KOPT-K1 (cell line): ENCODE data around the gene RMDN3.

Source experiments
- H3K27ac ChIP-seq: fragments of 200-600 bp; sonication (generic); 2 replicates; pipeline ENCODE4 v1.5.1; 2016; ENCODE audit warnings: antibody characterized with exemption, mild to moderate bottlenecking, low read depth, low read length; ENCODE audit not compliant: poor library complexity, severe bottlenecking
- H3K36me3 ChIP-seq: fragments of 200-600 bp; sonication (generic); 2 replicates; pipeline ENCODE4 v1.5.1; 2017; ENCODE audit warnings: antibody characterized with exemption, mild to moderate bottlenecking, low read length, moderate library complexity; ENCODE audit not compliant: insufficient read depth
- H3K9me3 ChIP-seq: fragments of 200-600 bp; sonication (generic); 2 replicates; pipeline ENCODE4 v1.5.1; 2017; ENCODE audit warnings: antibody characterized with exemption, low read length, mild to moderate bottlenecking; ENCODE audit not compliant: insufficient read depth, poor library complexity, severe bottlenecking

RMDN3 gene

DNA sequence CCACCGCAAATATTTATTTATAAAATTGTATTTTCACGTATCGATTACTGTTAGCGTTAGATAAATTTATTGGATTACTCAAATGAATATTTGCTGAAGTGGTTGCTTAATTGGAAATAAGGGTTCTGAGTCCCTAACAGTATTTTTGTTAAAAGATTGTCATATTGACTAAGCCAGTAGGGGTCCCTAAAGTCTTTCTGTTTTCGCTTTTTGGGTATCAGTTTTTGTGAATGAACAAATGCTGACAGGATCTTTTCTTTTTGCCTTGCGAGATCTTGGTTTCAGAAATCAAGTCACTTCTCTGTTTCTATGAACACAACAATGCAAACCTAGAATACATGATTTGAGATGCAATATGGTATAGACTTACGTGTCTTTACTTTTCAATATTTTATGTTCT, 53.0 kb downstream of the RMDN3 start:
- Histone ChIP-seq H3K36me3 (peaks cover 99% of the 10 kb centered on the region), H3K9me3 (no peaks in the 10 kb centered on the region), H3K27ac (no peak overlapping the region)

DNA sequence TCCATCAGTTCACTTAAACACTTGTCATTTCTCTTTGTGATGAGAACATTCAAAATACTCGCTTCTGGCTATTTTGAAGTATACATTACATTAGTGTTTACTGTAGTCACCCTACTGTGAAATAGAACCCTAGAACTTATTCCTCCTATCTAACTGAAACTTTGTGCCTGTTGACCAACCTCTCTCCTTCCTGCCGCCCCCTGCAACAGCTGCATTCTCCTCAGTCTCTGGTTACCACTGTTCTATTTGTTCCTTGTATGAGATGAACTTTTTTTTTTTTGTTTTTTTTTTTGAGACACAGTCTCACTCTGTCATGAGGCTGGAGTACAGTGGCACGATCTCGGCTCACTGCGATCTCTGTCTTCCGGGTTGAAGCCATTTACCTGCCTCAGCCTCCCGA, 57.1 kb downstream of the RMDN3 start:
- H3K27ac ChIP-seq, result no peak overlapping the region

DNA sequence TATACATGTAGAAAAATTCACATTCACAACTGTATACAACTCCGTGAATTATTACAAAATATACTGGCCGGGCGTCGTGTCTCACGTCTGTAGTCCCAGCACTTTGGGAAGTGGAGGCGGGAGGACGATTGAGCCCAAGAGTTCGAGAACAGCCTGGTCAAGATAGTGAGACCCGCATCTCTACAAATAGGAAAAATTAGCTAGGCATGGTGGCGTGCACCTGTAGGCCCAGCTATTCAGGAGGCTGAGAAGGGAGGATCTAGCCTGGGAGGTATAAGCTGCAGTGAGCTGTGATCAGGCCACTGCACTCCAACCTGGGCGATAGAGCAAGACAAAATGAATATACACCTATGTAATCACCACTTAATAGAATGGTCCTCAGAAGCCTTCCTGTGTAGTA, 58.8 kb downstream of the RMDN3 start:
- H3K9me3 ChIP-seq, result no peaks in the 10 kb centered on the region
- H3K27ac ChIP-seq, result peak overlapping the region; percentile 92
- H3K36me3 ChIP-seq, result peaks cover 42% of the 10 kb centered on the region

More for the DNA sequence above, 57.1 kb downstream of the RMDN3 start:
- Histone ChIP-seq H3K9me3 (no peaks in the 10 kb centered on the region), H3K36me3 (peaks cover 59% of the 10 kb centered on the region)

DNA sequence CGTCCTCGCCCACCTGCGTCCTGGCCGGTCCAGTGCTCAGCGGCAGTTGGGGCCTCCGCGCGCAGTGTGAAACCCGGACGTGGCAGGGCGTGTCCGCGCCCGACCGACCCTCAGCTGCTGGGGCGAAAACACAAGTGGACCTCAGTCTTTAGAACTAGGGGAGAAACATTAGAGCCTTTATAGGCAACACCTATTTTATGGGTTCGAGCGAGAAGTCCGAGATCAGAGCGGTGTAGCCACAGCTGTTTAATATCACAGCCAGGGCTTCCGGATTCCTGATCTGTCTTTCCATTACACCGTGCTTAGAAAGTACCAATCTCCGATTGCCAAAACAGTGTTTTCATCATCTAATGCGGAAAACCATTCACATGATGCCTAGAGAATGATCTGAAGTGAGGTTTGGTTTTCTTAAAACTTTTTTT, 59.6 kb downstream of the RMDN3 start:
- H3K27ac ChIP-seq, result peak overlapping the region; percentile 92
- peaks cover 35% of the 10 kb centered on the region for H3K36me3 ChIP-seq
- H3K9me3 ChIP-seq, result no peaks in the 10 kb centered on the region

DNA sequence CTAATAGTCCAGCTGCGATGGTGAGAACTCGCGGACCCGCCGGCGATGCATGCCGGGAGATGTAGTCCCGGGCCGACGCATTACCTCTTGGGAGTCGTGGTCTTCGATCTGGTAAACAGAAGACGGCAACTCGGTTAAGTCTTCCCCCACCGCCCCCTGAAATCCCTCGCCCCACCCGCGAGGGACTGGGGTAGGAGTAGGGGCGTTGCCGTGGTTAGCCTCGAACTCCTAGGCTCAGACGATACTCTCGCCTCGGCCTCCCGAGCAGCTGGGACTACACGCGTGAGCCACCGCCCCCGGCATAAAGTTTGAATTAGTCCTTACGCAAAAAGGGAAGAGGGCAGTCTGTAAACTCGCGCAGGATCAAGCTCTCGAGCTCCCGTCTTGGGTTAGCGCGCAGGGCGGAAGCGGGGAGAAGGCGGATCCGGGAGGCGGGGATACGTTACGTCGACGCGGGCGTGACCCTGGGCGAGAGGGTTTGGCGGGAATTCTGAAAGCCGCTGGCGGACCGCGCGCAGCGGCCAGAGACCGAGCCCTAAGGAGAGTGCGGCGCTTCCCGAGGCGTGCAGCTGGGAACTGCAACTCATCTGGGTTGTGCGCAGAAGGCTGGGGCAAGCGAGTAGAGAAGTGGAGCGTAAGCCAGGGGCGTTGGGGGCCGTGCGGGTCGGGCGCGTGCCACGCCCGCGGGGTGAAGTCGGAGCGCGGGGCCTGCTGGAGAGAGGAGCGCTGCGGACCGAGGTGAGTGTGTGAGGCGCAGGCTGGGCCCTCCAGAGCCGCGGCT, 60.2 kb downstream of the RMDN3 start, which contains the start of gene RAD51:
Gene RAD51, plus strand, starts transcription at position 487 of the 781 bp plus-strand sequence. CDS start 3,585 bp downstream, outside the sequence.
- Histone ChIP-seq H3K27ac (peak within 1 kb of the TSS; percentile 92), H3K36me3 (peaks cover 28% of the 10 kb centered on the region), H3K9me3 (no peaks in the 10 kb centered on the region)

DNA sequence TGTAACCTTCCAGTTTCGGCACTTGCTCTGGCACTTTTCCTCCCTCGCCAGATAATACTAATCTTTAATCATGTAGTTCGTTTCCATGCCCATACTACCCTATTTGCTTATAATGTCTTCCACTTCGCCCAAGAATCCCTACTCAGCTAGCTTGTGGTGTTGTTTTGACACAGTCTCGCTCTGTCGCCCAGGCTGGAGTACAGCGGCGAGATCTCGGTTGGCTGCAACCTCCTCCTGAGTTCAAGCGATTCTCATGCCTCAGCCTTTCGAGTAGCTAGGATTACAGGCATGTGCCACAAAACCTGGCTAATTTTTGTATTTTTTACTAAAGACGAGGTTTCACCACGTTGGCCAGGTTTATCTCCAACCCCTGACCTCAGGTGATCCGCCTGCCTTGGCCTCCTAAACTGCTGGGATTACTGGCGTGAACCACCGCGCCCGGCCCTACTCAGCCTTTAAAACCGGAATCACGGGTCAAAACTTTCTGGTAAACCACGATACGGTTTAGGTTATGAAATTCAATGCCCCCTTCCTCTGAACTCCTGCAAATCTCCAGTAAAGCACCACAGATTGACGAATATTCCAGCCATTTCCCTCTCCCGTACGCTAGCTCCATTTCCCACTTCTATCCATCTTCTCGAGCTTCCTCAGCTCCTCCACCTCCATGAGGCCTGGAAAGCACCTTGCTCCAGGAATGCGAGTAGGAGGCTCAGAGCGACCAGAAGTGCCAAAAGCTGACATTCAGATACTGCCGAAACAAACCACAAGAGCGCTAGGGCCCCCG, 61.0 kb downstream of the RMDN3 start:
- Histone ChIP-seq H3K27ac (peak overlapping the region; percentile 92), H3K9me3 (no peaks in the 10 kb centered on the region)

DNA sequence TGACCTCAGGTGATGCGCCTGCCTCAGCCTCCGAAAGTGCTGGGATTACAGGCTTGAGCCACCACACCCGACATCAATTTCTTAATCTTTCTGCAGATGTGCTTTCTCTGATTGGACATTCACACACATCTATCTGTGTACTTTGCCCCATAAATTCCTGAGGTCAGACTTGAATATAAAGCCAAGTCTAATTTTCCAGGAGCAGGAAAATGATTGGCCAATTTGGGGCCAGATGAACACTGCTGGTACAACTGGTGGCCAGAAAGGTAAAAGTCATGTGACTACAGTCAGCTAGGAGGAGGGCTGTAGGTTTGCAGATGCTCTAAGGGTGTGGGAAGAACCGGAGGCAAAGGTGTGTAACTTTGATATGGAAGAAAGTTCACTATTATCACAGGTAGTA, 63.3 kb downstream of the RMDN3 start:
- Histone ChIP-seq H3K36me3 (no peaks in the 10 kb centered on the region; the same call in 1 of the 2 replicates), H3K9me3 (no peaks in the 10 kb centered on the region), H3K27ac (no peak overlapping the region)

More for the DNA sequence above, 61.0 kb downstream of the RMDN3 start:
- H3K36me3 ChIP-seq, result peaks cover 21% of the 10 kb centered on the region

DNA sequence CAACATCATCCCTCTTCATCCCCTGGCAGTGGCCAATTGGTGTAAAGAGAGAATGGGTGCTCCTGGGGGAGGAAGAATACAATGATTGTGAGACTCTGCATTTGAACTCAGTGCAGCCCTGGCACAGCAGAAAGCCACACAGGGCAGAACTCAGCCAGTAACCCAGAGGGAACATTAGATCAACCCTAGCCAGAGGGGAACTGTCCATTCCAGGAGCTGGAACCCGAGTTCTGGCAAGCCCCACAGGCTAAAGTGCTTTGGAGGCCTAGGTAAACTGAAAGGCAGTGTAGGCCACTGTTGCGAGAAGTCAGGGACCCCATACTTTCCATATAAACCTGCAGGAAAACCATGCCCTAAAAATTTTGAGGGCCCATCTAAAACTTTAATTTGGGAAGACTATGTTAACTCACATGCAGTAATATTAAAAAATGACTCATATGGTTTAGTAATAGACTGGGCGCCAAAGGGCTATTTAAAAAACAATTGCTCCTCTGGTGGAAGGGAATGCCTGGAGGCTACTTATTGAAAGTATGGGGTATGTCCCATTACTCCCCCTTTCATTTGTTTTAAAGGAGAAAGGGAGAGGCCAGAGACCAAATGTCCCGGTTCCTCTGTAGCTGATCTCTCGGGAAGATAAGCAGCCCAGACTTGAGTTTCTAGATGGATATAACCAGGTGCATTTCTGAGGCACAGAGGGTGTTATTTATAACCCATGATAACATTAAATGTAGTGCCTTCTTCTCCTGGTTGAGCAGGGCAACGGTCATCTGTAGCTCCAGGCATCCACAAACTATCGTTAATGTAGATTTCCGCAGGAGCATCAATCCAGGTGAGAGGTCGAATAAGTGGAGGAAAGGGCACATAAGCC, 65.9 kb downstream of the RMDN3 start:
- no peak overlapping the region for H3K27ac ChIP-seq
- no peaks in the 10 kb centered on the region; the same call in 1 of the 2 replicates for H3K36me3 ChIP-seq

More for the DNA sequence above, 65.9 kb downstream of the RMDN3 start:
- no peaks in the 10 kb centered on the region for H3K9me3 ChIP-seq
